Measurements from ENCODE around the gene UBE2L6. TPM values are rescaled to one million over a fixed set of nuclear protein-coding genes. Genes with fewer than 3 reads are reported as not detected.

The UBE2L6 gene
- polyA plus RNA-seq, 2 of the 4 experiments (the other 2 are of a cell fraction), result 14.8 to 18.2 TPM

- TF ChIP-seq ATOH8 (CRISPR knock-in tag; IDR thresholded peaks at IDR 0.05; ENCODE audit: low read depth) (no peak), MYC (IDR thresholded peaks at IDR 0.05; ENCODE audit: borderline replicate concordance, low read length) (no peak), USF2 (IDR thresholded peaks at IDR 0.05) (peak; percentile 76), FOSB (CRISPR knock-in tag; IDR thresholded peaks at IDR 0.05) (no peak), PBX3 (IDR thresholded peaks at IDR 0.05) (no peak), HOXB13 (CRISPR knock-in tag; IDR thresholded peaks at IDR 0.05; ENCODE audit: low read depth) (no peak), POLR2AphosphoS2 (conservative IDR thresholded peaks at IDR 0.05; ENCODE audit: low read length) (no peak), ESRRA (IDR thresholded peaks at IDR 0.05; ENCODE audit: borderline replicate concordance, low read length) (no peak), NR3C1 (IDR thresholded peaks at IDR 0.05) (no peak), ZNF302 (CRISPR knock-in tag; IDR thresholded peaks at IDR 0.05) (no peak)
These were observed 52.0 kb downstream of the UBE2L6 start, which contains the start of gene SLC43A1 (continued) for GRCh38 chr11:57515332-57516060.

GRCh38 chr11:57514538-57515331 lies 52.7 kb downstream of the UBE2L6 start:
- ATAC-seq (peak; percentile 44 to 64), FAIRE-seq (no peak), DNase-seq (ENCODE audit: low read depth in 1 of 2, low spot score in 1 of 2) (peak in 1 of 2 experiments; percentile 46)
- Histone ChIP-seq H3K9me3 (no peaks in the 10 kb centered on the region), H3K4me3 (peak overlapping the region; percentile 78), H3K27ac (peak overlapping the region; percentile 68 to 85), H3K4me2 (peak overlapping the region; percentile 91), H3K4me1 (peaks cover 4% of the 10 kb centered on the region; the same call in 1 of the 3 replicates)
- TF ChIP-seq KDM1A (IDR thresholded peaks at IDR 0.05; ENCODE audit: low read depth) (peak; percentile 84), ZFP36 (IDR thresholded peaks at IDR 0.05; ENCODE audit: borderline replicate concordance, partially characterized antibody) (no peak), MAX (IDR thresholded peaks at IDR 0.05) (peak; percentile 23; the same call in 1 of the 2 replicates), PHF8 (IDR thresholded peaks at IDR 0.05; ENCODE audit: borderline replicate concordance, low read depth) (no peak)
- ChIA-PET POLR2A (no interaction called here), CTCF (interaction anchor here (0.8 to 8.6 kb wide), 11 partner anchors 10 to 162 kb away, joined by 3 to 119 read pairs (median 5); partner anchors contain the start of gene RTN4RL2)
- WGBS (ENCODE audit: missing lambda C conversion rate), result 5% methylated on average over 41 of the region's 57 CpGs

- peaks cover 4% of the 10 kb centered on the region; the same call in 1 of the 3 replicates for H3K4me1 ChIP-seq
- FAIRE-seq (no peak), DNase-seq (ENCODE audit: low read depth in 1 of 2, low spot score in 1 of 2) (no peak), ATAC-seq (peak; percentile 40 to 51; a peak in 5 of 6 replicates)
- H3K27ac ChIP-seq, result peak overlapping the region; percentile 68 to 85; a peak in 5 of 6 replicates
- H3K4me2 ChIP-seq, result peak overlapping the region; percentile 91
- H3K9me3 ChIP-seq, result no peaks in the 10 kb centered on the region
- TF ChIP-seq CTCF (IDR thresholded peaks at IDR 0.05), result no peak
- no peak for TF ChIP-seq CBX2 (IDR thresholded peaks at IDR 0.05; ENCODE audit: borderline replicate concordance, low read depth)
- TF ChIP-seq FOSL2 (IDR thresholded peaks at IDR 0.05), result no peak
- no peak for TF ChIP-seq FOSL2 (CRISPR knock-in tag; IDR thresholded peaks at IDR 0.05)
- TF ChIP-seq TP53 (CRISPR knock-in tag; IDR thresholded peaks at IDR 0.05), result no peak
- no peak for TF ChIP-seq USF2 (IDR thresholded peaks at IDR 0.05)
- TF ChIP-seq ESRRA (IDR thresholded peaks at IDR 0.05; ENCODE audit: borderline replicate concordance, low read length), result no peak
- no peak for TF ChIP-seq HMGXB4 (CRISPR knock-in tag; IDR thresholded peaks at IDR 0.05; ENCODE audit: borderline replicate concordance)
- no peak for TF ChIP-seq JUNB (IDR thresholded peaks at IDR 0.05)
- no peak for TF ChIP-seq HEYL (CRISPR knock-in tag; IDR thresholded peaks at IDR 0.05)
- H3K4me3 ChIP-seq, result peak overlapping the region; percentile 78
- 83% methylated on average over 14 of the region's 35 CpGs for WGBS (ENCODE audit: missing lambda C conversion rate)
- POLR2A ChIA-PET, result no interaction called here
- CTCF ChIA-PET, result interaction anchor here (0.8 to 8.6 kb wide), 10 partner anchors 10 to 130 kb away, joined by 3 to 119 read pairs (median 4); partner anchors contain the start of gene RTN4RL2
These were observed 53.4 kb downstream of the UBE2L6 start for GRCh38 chr11:57513911-57514537.

Data from A549 (cell line).